Activated CD4-positive, alpha-beta T cell treated with anti-CD3 and anti-CD28 coated beads, Interleukin-2, amount 10 ng/mL, durations not matched to agents 24 days and 14 days (primary cell): Measurements from ENCODE around the gene MSRB1. TPM values are rescaled to one million over a fixed set of nuclear protein-coding genes. Genes with fewer than 3 reads are reported as not detected.
"Not testable (repeated sequence)": the region's sequence is repeated elsewhere in the genome, so short reads cannot be mapped to it uniquely, and the experiment has no call there.

Experiments used
- DNase-seq: peaks from one replicate; pipeline ENCODE4 v3.0.0; 2022
- H3K27ac Mint-ChIP-seq: one replicate; pipeline ENCODE4 v1.8.0; 2022; ENCODE audit warnings: mild to moderate bottlenecking, mixed read lengths
- H3K27me3 Mint-ChIP-seq: one replicate; pipeline ENCODE4 v1.8.0; 2022; ENCODE audit warnings: mixed read lengths
- H3K36me3 Mint-ChIP-seq: one replicate; pipeline ENCODE4 v1.8.0; 2022; ENCODE audit warnings: low read depth, mild to moderate bottlenecking, mixed read lengths
- H3K4me1 Mint-ChIP-seq: one replicate; pipeline ENCODE4 v1.8.0; 2021; ENCODE audit warnings: mixed read lengths
- H3K4me3 Mint-ChIP-seq: one replicate; pipeline ENCODE4 v1.8.0; 2022; ENCODE audit warnings: mild to moderate bottlenecking, moderate library complexity, mixed read lengths
- H3K9me3 Mint-ChIP-seq: one replicate; pipeline ENCODE4 v1.8.0; 2021; ENCODE audit warnings: mixed read lengths
- intact Hi-C: fragments of 100-400 bp; cut with micrococcal nuclease; formaldehyde crosslinking; loops from one replicate; pipeline ENCODE4 v1.15.1; 2023
- total RNA-seq: library from RNA; stranded (reverse); gene quantifications from 2 replicates; pipeline ENCODE4 v1.2.3, GENCODE V29; 2022

Gene MSRB1
- total RNA-seq, 1 donor from 2014 or later = 22.8 TPM

DNA sequence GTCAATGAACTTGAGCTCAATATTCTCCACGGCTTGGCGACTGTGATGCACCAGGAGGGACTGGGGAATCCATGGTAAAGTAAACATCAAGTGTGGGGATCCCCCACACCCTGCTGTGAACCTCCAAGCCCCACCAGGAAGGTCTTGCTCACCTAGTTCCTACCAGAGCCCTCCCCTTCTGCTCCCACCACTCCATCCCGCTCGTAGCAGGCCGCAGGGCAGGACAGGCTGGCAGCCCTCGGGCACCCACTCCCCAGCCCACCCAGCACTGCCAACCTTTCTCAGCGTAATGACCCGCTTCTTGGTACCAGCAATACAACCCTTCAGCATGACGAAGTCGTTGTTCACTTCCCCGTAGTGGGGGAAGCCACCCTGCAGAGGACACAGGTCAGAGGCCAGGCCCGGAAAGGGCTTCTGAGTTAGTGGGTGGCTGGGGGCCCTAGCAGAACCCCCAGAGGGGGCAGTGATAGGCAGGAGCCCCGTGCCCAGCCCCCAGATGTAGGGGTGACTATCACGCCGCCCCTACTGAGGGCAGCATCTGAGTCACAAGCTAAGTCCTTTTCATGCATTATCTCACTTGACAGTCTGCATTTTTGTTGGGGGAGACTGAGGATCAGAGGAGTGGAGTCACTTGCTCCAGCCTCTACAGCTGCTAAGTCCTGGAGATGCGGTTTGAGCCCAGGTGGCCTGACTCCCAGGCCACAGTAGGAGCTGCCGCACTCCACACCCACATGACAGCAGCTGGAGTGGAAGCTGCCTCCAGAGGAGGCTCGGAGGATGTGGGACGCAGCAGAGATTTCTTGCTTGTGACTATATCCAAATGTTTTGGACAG, 2.8 kb upstream of the MSRB1 start:
- Mint-ChIP-seq H3K27ac (no peak overlapping the region), H3K4me1 (peaks cover 21% of the 10 kb centered on the region), H3K27me3 (peaks cover 3% of the 10 kb centered on the region), H3K9me3 (no peaks in the 10 kb centered on the region), H3K36me3 (peaks cover 1% of the 10 kb centered on the region), H3K4me3 (no peak overlapping the region)
- intact Hi-C loops = no loop called here
- no peak for DNase-seq

- Mint-ChIP-seq H3K4me1 (peaks cover 21% of the 10 kb centered on the region), H3K9me3 (no peaks in the 10 kb centered on the region), H3K27ac (no peak overlapping the region), H3K4me3 (peak overlapping the region; percentile 90), H3K27me3 (peaks cover 3% of the 10 kb centered on the region), H3K36me3 (peaks cover 1% of the 10 kb centered on the region)
- no peak for DNase-seq
- intact Hi-C loops = loop anchor here (5.0 kb wide), 2 partner anchors 87 to 172 kb away; partner anchors contain the start of genes EME2, MRPS34 and NME3
Observed at GRCh38 chr16:1944612-1945199, 1.7 kb upstream of the MSRB1 start.

DNA sequence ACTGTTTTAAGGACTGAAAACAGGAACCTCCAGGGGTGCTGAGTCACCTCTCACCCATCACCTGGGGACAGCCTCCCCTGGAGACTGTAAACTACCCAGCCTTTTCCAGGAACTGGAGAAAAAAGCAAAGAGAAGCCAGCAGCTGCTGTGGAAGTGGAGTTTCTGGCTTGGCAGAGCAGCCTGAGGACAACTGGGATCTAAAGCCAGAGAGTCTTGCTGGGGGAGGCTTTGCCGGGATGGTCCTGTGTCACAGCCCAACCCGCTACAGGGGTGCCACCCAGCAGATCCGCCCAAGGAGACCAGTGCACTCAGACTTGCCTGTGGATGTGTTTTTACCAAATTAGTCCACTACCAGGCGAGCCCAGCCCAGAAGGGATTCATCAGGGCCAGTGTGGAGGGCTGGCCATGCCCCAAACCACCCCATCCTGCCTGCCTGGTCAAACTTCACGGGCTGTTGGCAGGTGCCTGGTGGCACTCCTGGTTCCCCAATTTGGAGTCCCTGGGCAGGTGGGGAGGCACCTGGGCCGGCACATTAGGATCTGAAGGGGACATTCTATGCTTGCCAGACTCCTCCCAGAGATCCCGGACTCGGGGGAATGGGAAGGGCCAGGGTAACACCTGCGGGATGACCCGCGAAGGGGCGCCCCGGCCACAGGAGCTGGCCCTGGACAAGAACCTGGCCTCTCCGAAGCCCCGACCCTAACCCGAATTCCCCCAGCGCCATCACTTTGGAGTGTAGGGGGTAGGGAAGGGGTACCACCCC, 771 bp downstream of the MSRB1 start:
- intact Hi-C loops = loop anchor here (5.0 kb wide), 2 partner anchors 85 to 170 kb away; partner anchors contain the start of genes EME2, MRPS34 and NME3
- peak overlapping the region; percentile 90 for H3K4me3 Mint-ChIP-seq
- H3K9me3 Mint-ChIP-seq = no peaks in the 10 kb centered on the region
- H3K27ac Mint-ChIP-seq = peak overlapping the region; percentile 58
- no peaks in the 10 kb centered on the region for H3K27me3 Mint-ChIP-seq
- peaks cover 12% of the 10 kb centered on the region for H3K36me3 Mint-ChIP-seq
- H3K4me1 Mint-ChIP-seq = peaks cover 21% of the 10 kb centered on the region
- DNase-seq = peak; percentile 69

DNA sequence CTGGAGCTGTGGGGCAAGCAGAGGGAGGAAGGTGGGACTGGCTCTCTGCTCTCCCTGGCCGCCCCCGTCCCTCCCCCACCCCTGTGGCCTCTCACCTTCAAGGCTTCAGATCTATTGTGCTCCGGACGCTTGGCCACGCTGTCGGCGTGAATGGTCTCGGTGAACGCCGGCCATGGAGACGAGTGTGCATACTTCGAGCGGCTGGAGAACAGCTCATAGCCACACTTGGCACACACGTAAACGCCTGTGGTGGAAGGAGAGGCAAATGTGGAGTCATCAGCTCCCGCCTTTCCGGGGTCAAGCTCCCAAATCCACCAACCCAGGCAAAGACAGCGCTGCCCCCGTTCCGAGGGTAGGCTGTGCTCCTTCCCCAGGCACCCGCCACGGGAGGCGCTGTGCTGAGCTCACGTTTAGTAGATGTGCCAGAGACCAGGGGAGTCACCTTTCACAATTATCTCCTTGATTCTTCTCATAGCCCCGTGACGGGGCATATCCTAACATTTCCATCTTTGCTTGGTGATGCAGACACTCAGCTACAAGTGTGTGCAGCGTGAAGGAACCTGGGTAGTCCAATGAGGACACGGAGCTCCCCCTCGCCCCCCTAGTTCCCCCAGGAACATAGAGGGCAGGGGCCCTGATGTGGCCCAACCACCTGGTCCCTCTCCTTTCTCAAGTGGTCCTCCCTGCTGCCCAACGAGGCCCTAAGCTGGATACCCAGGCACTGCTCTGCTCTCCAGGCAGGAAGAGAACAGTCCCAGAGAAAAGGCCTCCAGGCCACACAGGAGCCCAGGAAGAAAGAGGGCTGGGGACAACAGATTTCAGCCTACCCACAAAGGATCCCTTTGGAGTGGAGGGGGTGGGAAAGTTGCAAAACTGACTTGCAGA, 1.6 kb downstream of the MSRB1 start:
- no peaks in the 10 kb centered on the region for H3K9me3 Mint-ChIP-seq
- intact Hi-C loops = loop anchor here (5.0 kb wide), 2 partner anchors 84 to 169 kb away; partner anchors contain the start of genes EME2, MRPS34 and NME3
- peak overlapping the region; percentile 32 for H3K27ac Mint-ChIP-seq
- H3K4me3 Mint-ChIP-seq = peak overlapping the region; percentile 90
- H3K36me3 Mint-ChIP-seq = peaks cover 14% of the 10 kb centered on the region
- no peaks in the 10 kb centered on the region for H3K27me3 Mint-ChIP-seq
- no peak for DNase-seq
- peaks cover 21% of the 10 kb centered on the region for H3K4me1 Mint-ChIP-seq

DNA sequence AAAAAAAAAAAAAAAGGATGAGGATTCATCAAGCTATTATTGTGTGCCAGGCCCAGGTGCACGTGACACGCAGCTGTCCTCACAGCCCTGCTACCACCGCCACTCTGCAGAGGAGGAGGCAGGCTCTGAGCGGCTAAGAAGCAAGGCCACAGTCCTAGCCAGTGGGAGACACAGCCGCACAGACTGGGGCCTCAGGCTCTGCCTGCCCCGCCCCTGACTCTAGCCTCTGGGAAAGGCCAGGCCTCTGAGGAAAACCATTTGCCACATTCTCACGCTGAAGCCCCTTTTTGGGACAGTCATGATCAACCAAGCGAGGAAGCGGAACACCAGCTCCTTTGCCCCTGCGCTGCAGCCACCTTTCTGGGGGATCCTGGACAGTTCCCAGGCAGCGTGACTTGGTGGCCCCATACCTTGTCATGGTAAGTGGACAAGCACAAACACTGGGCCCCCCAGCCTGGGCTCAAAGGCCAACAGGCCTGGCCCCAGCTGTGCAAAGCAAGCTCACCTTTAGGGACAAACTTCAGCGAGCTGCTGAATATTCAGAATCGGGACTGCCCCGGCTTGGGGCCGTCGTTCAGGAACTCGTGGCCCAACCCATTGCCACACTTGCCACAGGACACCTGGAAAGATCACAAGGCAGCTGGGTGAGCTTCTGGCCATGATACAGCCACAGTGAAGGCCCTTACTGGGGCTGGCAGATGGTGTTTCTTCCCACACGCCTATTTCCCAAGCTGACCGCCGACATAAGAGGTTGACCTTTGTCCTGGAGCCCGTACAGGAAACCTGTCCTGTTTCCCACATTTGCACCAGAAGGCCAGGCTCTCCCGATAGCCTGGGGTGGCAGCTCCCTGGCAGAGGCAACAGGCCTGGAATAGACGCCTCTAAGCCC, 2.5 kb downstream of the MSRB1 start:
- no peaks in the 10 kb centered on the region for H3K9me3 Mint-ChIP-seq
- H3K4me3 Mint-ChIP-seq = no peak overlapping the region
- peaks cover 21% of the 10 kb centered on the region for H3K4me1 Mint-ChIP-seq
- no peak overlapping the region for H3K27ac Mint-ChIP-seq
- H3K27me3 Mint-ChIP-seq = no peaks in the 10 kb centered on the region
- H3K36me3 Mint-ChIP-seq = peaks cover 14% of the 10 kb centered on the region
- no peak for DNase-seq
- intact Hi-C loops = loop anchor here (5.0 kb wide), 2 partner anchors 83 to 168 kb away; partner anchors contain the start of genes EME2, MRPS34 and NME3

GRCh38 chr16:1939833-1940232, 3.2 kb downstream of the MSRB1 start:
- H3K27ac Mint-ChIP-seq, H3K4me3 Mint-ChIP-seq, DNase-seq, H3K27me3 Mint-ChIP-seq, H3K9me3 Mint-ChIP-seq: not testable (repeated sequence)
- H3K36me3 Mint-ChIP-seq = peaks cover 14% of the 10 kb centered on the region
- intact Hi-C loops = loop anchor here (5.0 kb wide), 2 partner anchors 83 to 168 kb away; partner anchors contain the start of genes EME2, MRPS34 and NME3
- H3K4me1 Mint-ChIP-seq = peaks cover 21% of the 10 kb centered on the region

- peaks cover 13% of the 10 kb centered on the region for H3K4me1 Mint-ChIP-seq
- H3K27ac Mint-ChIP-seq = no peak overlapping the region
- H3K36me3 Mint-ChIP-seq = peaks cover 14% of the 10 kb centered on the region
- no peak for DNase-seq
- intact Hi-C loops = no loop called here
- no peaks in the 10 kb centered on the region for H3K9me3 Mint-ChIP-seq
- H3K4me3 Mint-ChIP-seq = no peak overlapping the region
- H3K27me3 Mint-ChIP-seq = no peaks in the 10 kb centered on the region
Observed at GRCh38 chr16:1938910-1939309, 4.1 kb downstream of the MSRB1 start.

DNA sequence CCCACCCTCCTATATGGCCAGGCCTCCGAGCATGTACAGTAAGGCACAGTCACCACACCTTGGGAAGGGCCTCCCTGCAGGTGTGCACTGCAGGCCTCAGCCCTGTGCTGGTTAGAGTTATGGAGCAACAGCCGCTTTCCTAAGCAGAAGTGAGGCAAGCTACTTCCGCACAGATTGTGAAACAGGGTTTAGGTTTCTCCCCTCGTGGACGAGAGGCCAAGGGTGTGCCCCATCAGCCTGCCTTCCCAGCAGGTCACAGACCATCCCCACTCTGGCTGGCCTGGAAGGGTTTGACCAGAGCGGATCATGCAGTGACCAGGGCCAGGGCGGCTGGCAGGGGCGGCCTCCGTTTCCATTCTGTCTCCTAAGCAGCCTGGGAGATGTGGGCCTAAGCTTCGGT, 4.7 kb downstream of the MSRB1 start:
- no peak for DNase-seq
- no peak overlapping the region for H3K4me3 Mint-ChIP-seq
- no peaks in the 10 kb centered on the region for H3K9me3 Mint-ChIP-seq
- peaks cover 14% of the 10 kb centered on the region for H3K36me3 Mint-ChIP-seq
- no peak overlapping the region for H3K27ac Mint-ChIP-seq
- H3K27me3 Mint-ChIP-seq = no peaks in the 10 kb centered on the region
- intact Hi-C loops = no loop called here
- peaks cover 8% of the 10 kb centered on the region for H3K4me1 Mint-ChIP-seq

DNA sequence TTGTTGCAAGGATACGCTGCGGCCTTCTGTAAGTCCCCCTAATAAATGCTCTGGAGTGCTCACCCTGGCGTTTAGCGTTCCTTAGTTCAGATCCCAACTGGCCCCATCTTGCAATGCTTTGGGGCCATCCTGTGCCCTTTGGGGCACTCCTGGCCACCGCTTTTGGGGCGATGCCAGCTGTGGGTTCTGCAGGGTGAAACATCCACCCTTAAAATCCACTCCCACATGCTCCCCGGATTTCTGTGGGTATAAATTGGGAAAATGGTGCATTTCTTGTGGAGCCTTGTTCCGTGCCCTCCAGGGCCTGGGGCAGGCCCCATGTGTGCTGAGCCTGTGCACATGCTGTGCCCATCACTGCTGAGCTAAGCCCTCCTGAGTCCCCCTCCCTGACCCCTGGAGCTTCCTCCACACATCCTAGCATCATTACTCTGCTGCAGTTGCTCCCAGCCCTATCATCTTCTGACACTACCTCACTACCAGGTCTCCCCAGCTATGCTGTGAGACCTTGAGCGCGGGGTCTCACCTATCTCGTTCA, 6.0 kb downstream of the MSRB1 start:
- H3K4me3 Mint-ChIP-seq = no peak overlapping the region
- no peaks in the 10 kb centered on the region for H3K27me3 Mint-ChIP-seq
- no peaks in the 10 kb centered on the region for H3K9me3 Mint-ChIP-seq
- no peak overlapping the region for H3K27ac Mint-ChIP-seq
- H3K4me1 Mint-ChIP-seq = peaks cover 6% of the 10 kb centered on the region
- peaks cover 14% of the 10 kb centered on the region for H3K36me3 Mint-ChIP-seq
- intact Hi-C loops = no loop called here
- no peak for DNase-seq

GRCh38 chr16:1933097-1933661, 9.8 kb downstream of the MSRB1 start:
- DNase-seq = no peak
- H3K36me3 Mint-ChIP-seq = peaks cover 5% of the 10 kb centered on the region
- intact Hi-C loops = no loop called here
- no peak overlapping the region for H3K27ac Mint-ChIP-seq
- peaks cover 2% of the 10 kb centered on the region for H3K4me1 Mint-ChIP-seq
- H3K4me3 Mint-ChIP-seq = no peak overlapping the region
- H3K9me3 Mint-ChIP-seq = no peaks in the 10 kb centered on the region
- H3K27me3 Mint-ChIP-seq = no peaks in the 10 kb centered on the region

DNA sequence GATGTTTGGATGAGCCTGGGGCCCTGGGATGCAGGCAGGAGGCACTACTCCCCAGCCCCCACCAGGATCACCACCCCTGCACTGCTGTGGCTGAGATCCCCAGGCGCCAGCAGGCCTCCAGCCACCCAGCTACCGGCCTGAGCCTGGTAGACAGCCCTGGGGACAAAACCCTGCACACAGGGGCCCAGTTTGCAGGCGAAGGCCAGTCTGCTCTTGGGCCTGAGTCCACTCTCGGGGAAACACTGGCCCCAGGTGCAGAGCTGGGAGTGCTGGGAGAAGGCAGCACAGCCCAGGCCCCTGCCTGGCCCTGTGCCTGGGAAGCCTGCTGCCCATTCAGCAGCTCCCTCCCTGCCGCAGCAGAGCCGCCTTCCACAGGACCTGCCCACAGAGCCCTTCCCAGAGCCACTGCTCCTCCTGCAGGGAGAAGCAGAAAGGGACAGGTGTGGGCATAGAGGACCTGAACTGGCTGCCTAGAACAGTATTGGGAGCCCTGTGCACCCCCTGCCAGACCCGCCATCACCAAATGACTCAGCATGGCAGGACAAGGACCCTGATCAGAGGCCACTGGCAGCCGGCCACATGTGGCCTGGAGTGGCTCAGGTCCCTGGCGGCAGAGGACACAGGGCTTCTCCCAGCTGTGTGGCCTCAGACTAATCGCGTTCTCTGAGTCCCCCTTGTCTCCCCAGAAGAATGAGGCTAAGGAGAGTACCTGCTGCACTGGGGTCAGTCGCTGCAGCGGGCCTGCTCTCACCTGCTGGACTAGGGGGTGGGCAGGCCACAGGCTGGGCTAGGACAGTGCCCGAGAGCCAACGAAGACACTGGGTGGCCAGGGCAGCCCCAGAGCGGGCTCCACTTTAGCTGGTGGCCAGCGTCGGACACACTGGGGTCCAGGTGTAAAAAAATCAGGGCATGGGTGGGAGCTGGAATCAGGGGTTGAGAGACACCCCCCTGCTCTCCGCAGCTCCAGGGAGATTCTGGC, 10.7 kb downstream of the MSRB1 start:
- Mint-ChIP-seq H3K4me1 (peaks cover 2% of the 10 kb centered on the region), H3K27ac (no peak overlapping the region)

More for the DNA sequence above, 10.7 kb downstream of the MSRB1 start:
- Mint-ChIP-seq H3K4me3 (no peak overlapping the region), H3K36me3 (peaks cover 3% of the 10 kb centered on the region), H3K9me3 (no peaks in the 10 kb centered on the region), H3K27me3 (no peaks in the 10 kb centered on the region)
- intact Hi-C loops = no loop called here
- DNase-seq = no peak
